Naive thymus-derived CD8-positive, alpha-beta T cell (primary cell): ENCODE results near the gene NTPCR. TPM values are rescaled to one million over a fixed set of nuclear protein-coding genes. Genes with fewer than 3 reads are reported as not detected.

Experiments
- ATAC-seq, 2 donors: fragments of 150-1000 bp; cut with Tn5 transposase in 1 of 2; sonication (Bioruptor Pico), chemical (Tn5 transposase) in 1 of 2; 1 replicate in 1 of 2; 2 replicates in 1 of 2; pipeline ENCODE4 v1.10.0; 2021; ENCODE audit warnings: mild to moderate bottlenecking in 2 of 2, moderate library complexity in 2 of 2
- POLR2A ChIA-PET: fragments of 350-600 bp; sonication (Branson Sonifier 250); formaldehyde crosslinking; loops from one replicate; lab custom pipeline; 2021; ENCODE audit warnings: antibody characterized with exemption; lab: Charles Lee
- DNase-seq, 10 donors: peaks; one replicate each; pipeline versions ENCODE4 v3.0.0 to v3.0.0-alpha.2; 2020 to 2022
- H3K27ac Mint-ChIP-seq, 10 donors: one replicate each; pipeline ENCODE4 v1.8.0; 2020 to 2022; ENCODE audit warnings: mild to moderate bottlenecking in 10 of 10, mixed read lengths in 10 of 10, moderate library complexity in 4 of 10, inconsistent platforms in 1 of 10
- H3K27me3 Mint-ChIP-seq, 5 donors: one replicate each; pipeline ENCODE4 v1.8.0; 2021 to 2022; ENCODE audit warnings: mixed read lengths in 5 of 5
- H3K36me3 Mint-ChIP-seq, 3 donors: one replicate each; pipeline ENCODE4 v1.8.0; 2020 to 2022; ENCODE audit warnings: mixed read lengths in 3 of 3, mild to moderate bottlenecking in 2 of 3, inconsistent platforms in 1 of 3
- H3K4me1 Mint-ChIP-seq, 4 donors: one replicate each; pipeline ENCODE4 v1.8.0; 2021 to 2022; ENCODE audit warnings: mixed read lengths in 4 of 4
- H3K4me3 Mint-ChIP-seq, 10 donors: one replicate each; pipeline ENCODE4 v1.8.0; 2020 to 2022; ENCODE audit warnings: mild to moderate bottlenecking in 10 of 10, mixed read lengths in 10 of 10, moderate library complexity in 6 of 10, inconsistent platforms in 1 of 10
- H3K9me3 Mint-ChIP-seq, 9 donors: one replicate each; pipeline ENCODE4 v1.8.0; 2020 to 2022; ENCODE audit warnings: mixed read lengths in 9 of 9, mild to moderate bottlenecking in 3 of 9, inconsistent platforms in 1 of 9, moderate library complexity in 1 of 9
- polyA plus RNA-seq, 3 donors: library from polyadenylated mRNA; unstranded; fragments of 300-500 nt; fragmentation: Illumina TruSeq; gene quantifications; one replicate each; pipeline ENCODE4 v1.2.3, GENCODE V29; 2021
- total RNA-seq, 8 experiments: library from RNA in 2 of 8; stranded (reverse) in 2 of 8; gene quantifications; one replicate each; pipeline ENCODE4 v1.2.3 and lab custom pipeline; 2021 to 2026

Gene NTPCR
- total and polyA plus RNA-seq, 5 experiments from 2014 or later: 15.1 to 91.1 (median 29.5) TPM

- Mint-ChIP-seq H3K4me3 (no peak overlapping the region), H3K27me3 (no peaks in the 10 kb centered on the region), H3K9me3 (peaks cover 0 to 4% (median 0%) of the 10 kb centered on the region in 9 donors), H3K36me3 (peaks cover 4 to 34% (median 8%) of the 10 kb centered on the region in 3 donors), H3K4me1 (no peaks in the 10 kb centered on the region), H3K27ac (no peak overlapping the region)
- ATAC-seq (no peak), DNase-seq (no peak)
- POLR2A ChIA-PET: no interaction called here
These were observed 83.0 kb downstream of the NTPCR start for GRCh38 chr1:233033361-233033760.

Other genes starting within 250 kb of the NTPCR start
- gene MAP10, start 145.2 kb upstream of the NTPCR start, total RNA-seq: 1 to 10 TPM; 5.0 to 5.7 TPM
- 1 to 10 TPM; 1.5 to 2.1 (median 1.9) TPM for gene MAP10, start 145.2 kb upstream of the NTPCR start, polyA plus RNA-seq